Gastrocnemius medialis (tissue), 4 donors: Measurements from ENCODE around the gene VIPR2.
"Not testable (repeated sequence)": the region's sequence is repeated elsewhere in the genome, so short reads cannot be mapped to it uniquely, and the experiment has no call there.

ENCODE experiments used
- CTCF ChIP-seq, 5 experiments: fragments of 450-650 bp in 3 of 5; fragments of 200-600 bp in 2 of 5; sonication (generic) in 2 of 5; IDR thresholded peaks in 4 of 5; conservative IDR thresholded peaks in 1 of 5; 1 replicate in 4 of 5; 2 replicates in 1 of 5; pipeline ENCODE4 v1.5.1; 2016 to 2019; ENCODE audit warnings: antibody characterized with exemption in 5 of 5, mild to moderate bottlenecking in 3 of 5, moderate library complexity in 3 of 5
- POLR2A ChIP-seq, 2 donors: fragments of 450-650 bp; IDR thresholded peaks; one replicate each; pipeline ENCODE4 v1.6.1; 2017; ENCODE audit warnings: antibody characterized with exemption in 2 of 2, mild to moderate bottlenecking in 2 of 2, moderate library complexity in 2 of 2

DNA sequence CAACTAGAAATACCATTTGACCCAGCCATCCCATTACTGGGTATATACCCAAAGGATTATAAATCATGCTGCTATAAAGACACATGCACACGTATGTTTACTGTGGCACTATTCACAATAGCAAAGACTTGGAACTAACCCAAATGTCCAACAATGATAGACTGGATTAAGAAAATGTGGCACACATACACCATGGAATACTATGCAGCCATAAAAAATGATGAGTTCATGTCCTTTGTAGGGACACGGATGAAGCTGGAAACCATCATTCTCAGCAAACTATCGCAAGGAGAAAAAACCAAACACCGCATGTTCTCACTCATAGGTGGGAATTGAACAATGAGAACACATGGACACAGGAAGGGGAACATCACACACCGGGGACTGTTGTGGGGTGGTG lies 62.6 kb downstream of the VIPR2 start:
- not testable (repeated sequence) for TF ChIP-seq POLR2A (IDR thresholded peaks at IDR 0.05); CTCF (IDR thresholded peaks at IDR 0.05 in 4 of 5, conservative IDR thresholded peaks at IDR 0.05 in 1 of 5)
